NCI-H128 (cell line): Measurements from ENCODE around the gene KIRREL3.

Experiments
- DNase-seq: peaks from one replicate; lab custom pipeline; 2025; ENCODE audit not compliant: unreplicated experiment; lab: John Stamatoyannopoulos, UW

Gene KIRREL3

GRCh38 chr11:126834149-126834548, 166.4 kb downstream of the KIRREL3 start:
- no peak for DNase-seq

GRCh38 chr11:126833065-126833464, 167.5 kb downstream of the KIRREL3 start:
- peak; percentile 9 for DNase-seq

GRCh38 chr11:126832387-126832786, 168.2 kb downstream of the KIRREL3 start:
- DNase-seq, result no peak

GRCh38 chr11:126830216-126830806, 170.3 kb downstream of the KIRREL3 start:
- DNase-seq, result peak; percentile 61

- DNase-seq, result no peak
Measured at GRCh38 chr11:126829716-126830115, 170.9 kb downstream of the KIRREL3 start.

- peak; percentile 39 for DNase-seq
Measured at GRCh38 chr11:126824035-126824607, 176.4 kb downstream of the KIRREL3 start.

GRCh38 chr11:126823274-126823673, 177.3 kb downstream of the KIRREL3 start:
- no peak for DNase-seq

GRCh38 chr11:126821827-126822226, 178.7 kb downstream of the KIRREL3 start:
- no peak for DNase-seq

- no peak for DNase-seq
Measured at GRCh38 chr11:126819194-126819593, 181.4 kb downstream of the KIRREL3 start.

- no peak for DNase-seq
Measured at GRCh38 chr11:126817523-126818450, 182.8 kb downstream of the KIRREL3 start.

- DNase-seq, result no peak
Measured at GRCh38 chr11:126817096-126817495, 183.5 kb downstream of the KIRREL3 start.

- no peak for DNase-seq
Measured at GRCh38 chr11:126816645-126817044, 183.9 kb downstream of the KIRREL3 start.

GRCh38 chr11:126815111-126815510, 185.5 kb downstream of the KIRREL3 start:
- DNase-seq, result no peak

GRCh38 chr11:126810776-126811175, 189.8 kb downstream of the KIRREL3 start:
- DNase-seq, result no peak

- no peak for DNase-seq
Measured at GRCh38 chr11:126809514-126810289, 190.9 kb downstream of the KIRREL3 start.

GRCh38 chr11:126808836-126809235, 191.7 kb downstream of the KIRREL3 start:
- no peak for DNase-seq

- DNase-seq, result no peak
Measured at GRCh38 chr11:126808296-126808695, 192.3 kb downstream of the KIRREL3 start.

GRCh38 chr11:126805870-126806269, 194.7 kb downstream of the KIRREL3 start:
- no peak for DNase-seq

GRCh38 chr11:126804363-126804762, 196.2 kb downstream of the KIRREL3 start:
- DNase-seq, result no peak

GRCh38 chr11:126800009-126800408, 200.6 kb downstream of the KIRREL3 start:
- DNase-seq, result no peak

- no peak for DNase-seq
Measured at GRCh38 chr11:126797457-126798169, 203.0 kb downstream of the KIRREL3 start.
